Measurements from ENCODE around the gene ACSM6.

Gene ACSM6

DNA sequence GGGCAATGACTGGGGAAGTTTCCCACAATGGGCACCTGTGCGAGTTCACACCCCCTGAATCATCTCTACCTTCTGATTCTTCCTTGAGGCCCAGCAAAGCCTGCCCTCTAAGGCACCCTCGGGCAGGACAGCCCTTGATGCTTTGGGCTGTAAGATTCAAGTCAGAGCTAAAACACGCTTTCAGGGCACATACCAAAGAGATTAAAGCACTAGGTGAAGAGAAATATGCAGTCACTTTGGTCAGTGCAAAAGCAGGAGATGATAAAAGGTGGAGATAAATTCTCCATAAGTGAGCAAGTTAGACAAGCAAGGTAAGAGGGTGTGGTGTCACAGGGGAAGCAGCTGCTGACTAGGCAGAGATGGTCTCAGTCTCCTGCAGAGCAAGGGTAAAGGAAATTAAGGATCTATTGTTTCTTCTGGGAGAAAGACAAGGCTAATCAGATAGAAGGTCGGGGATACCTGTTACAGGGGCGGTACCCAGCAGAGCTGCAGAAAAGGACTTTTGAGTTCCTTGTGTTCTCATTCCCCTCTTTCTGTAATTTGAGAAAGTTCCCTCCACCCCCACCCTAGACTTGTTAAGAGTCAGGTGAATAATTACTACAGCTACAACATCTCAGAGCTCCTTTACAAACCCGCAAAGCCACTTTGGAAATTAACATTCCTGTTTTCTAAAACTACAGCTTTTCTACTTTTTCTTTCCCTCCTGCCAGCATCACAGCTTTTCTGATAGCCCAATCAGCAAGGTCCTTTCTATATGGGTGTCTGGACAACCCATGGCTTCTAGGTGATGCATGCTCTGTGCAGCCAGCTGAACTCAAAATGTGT lies 70.4 kb downstream of the ACSM6 start:
- no peak for DNase-seq (ENCODE audit: low spot score)
- TF ChIP-seq, protein P1, sequence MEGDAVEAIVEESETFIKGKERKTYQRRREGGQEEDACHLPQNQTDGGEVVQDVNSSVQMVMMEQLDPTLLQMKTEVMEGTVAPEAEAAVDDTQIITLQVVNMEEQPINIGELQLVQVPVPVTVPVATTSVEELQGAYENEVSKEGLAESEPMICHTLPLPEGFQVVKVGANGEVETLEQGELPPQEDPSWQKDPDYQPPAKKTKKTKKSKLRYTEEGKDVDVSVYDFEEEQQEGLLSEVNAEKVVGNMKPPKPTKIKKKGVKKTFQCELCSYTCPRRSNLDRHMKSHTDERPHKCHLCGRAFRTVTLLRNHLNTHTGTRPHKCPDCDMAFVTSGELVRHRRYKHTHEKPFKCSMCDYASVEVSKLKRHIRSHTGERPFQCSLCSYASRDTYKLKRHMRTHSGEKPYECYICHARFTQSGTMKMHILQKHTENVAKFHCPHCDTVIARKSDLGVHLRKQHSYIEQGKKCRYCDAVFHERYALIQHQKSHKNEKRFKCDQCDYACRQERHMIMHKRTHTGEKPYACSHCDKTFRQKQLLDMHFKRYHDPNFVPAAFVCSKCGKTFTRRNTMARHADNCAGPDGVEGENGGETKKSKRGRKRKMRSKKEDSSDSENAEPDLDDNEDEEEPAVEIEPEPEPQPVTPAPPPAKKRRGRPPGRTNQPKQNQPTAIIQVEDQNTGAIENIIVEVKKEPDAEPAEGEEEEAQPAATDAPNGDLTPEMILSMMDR (IDR thresholded peaks at IDR 0.05; ENCODE audit: extremely low read depth, missing control alignments), result no peak

DNA sequence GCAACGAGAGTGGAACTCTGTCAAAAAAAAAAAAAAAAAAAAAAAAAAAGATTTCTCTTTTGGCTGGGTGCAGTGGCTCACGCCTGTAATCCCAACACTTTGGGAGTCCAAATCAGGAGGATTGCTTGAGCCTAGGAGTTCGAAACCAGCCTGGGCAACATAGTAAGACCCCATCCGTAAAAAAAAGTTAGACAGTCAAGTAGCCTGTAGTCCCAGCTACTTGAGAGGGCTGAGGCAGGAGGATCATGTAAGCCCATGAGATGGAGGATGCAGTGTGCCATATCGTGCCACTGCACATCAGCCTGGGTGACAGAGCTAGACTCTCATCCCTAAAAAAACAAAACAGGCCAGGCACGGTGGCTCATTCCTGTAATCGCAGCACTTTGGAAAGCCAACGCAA lies 71.5 kb downstream of the ACSM6 start:
- TF ChIP-seq, protein P1 (IDR thresholded peaks at IDR 0.05; ENCODE audit: extremely low read depth, missing control alignments), result no peak
- no peak for DNase-seq (ENCODE audit: low spot score)

DNA sequence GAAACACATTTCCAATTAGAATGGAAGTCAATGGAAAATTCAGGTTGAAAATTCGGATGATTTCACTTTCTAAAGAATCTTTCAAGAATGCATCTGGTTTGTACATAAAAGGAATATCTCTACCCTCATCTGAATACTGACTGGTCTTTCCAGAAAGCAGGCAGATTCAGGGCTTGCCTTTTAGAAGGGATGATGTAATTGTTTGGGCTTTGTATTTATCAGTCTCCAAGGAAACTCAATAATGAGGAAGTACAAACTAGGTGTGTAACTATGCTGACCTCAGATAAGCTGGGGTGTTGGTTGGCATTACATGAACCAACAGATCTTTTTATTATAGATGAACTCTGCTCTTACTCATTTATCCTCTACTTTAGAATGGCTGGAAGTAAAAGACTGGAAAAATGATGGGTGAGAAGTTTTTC lies 72.6 kb downstream of the ACSM6 start:
- peak; percentile 67 for DNase-seq (ENCODE audit: low spot score)
- TF ChIP-seq, protein P1 (IDR thresholded peaks at IDR 0.05; ENCODE audit: extremely low read depth, missing control alignments), result no peak

DNA sequence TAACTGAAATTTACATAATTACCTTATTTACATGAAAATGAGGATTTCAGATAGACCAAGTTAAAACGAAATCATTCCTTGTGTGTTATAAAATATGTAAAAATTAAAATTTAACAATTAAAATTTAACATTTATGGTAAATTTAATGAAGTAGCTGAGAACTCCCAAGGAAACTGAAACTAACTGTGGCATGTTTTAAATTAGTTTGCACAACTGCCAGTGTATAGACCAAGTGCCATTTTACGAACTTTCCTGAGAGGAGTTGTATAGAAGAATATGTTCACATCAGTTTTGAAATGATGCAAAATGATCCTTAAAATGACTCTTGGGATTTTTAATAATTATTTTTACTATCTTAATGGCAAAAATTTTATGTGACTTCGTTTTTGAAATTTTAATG lies 73.2 kb downstream of the ACSM6 start:
- no peak for DNase-seq (ENCODE audit: low spot score)
- TF ChIP-seq, protein P1 (IDR thresholded peaks at IDR 0.05; ENCODE audit: extremely low read depth, missing control alignments), result no peak

DNA sequence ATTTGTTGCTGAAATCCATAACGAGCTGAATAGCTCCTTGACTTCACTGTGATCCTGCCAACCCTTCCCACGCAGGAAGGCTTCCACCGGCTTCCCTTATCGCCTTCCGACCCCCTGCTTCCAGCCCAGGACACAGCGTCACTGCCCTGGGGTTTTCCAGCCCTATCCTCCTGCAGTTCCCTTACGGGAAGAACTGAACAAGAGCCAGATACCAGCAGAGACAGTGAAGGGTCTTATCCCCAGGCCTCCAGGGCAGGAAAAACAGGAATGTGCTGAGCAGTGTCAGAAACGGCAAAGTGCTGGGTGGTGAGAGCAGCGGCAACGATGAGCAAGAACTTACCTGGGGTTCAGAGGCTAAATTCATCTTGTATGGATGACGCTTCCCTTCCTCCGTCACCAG lies 74.4 kb downstream of the ACSM6 start:
- TF ChIP-seq, protein P1 (IDR thresholded peaks at IDR 0.05; ENCODE audit: extremely low read depth, missing control alignments), result no peak
- DNase-seq (ENCODE audit: low spot score), result no peak

DNA sequence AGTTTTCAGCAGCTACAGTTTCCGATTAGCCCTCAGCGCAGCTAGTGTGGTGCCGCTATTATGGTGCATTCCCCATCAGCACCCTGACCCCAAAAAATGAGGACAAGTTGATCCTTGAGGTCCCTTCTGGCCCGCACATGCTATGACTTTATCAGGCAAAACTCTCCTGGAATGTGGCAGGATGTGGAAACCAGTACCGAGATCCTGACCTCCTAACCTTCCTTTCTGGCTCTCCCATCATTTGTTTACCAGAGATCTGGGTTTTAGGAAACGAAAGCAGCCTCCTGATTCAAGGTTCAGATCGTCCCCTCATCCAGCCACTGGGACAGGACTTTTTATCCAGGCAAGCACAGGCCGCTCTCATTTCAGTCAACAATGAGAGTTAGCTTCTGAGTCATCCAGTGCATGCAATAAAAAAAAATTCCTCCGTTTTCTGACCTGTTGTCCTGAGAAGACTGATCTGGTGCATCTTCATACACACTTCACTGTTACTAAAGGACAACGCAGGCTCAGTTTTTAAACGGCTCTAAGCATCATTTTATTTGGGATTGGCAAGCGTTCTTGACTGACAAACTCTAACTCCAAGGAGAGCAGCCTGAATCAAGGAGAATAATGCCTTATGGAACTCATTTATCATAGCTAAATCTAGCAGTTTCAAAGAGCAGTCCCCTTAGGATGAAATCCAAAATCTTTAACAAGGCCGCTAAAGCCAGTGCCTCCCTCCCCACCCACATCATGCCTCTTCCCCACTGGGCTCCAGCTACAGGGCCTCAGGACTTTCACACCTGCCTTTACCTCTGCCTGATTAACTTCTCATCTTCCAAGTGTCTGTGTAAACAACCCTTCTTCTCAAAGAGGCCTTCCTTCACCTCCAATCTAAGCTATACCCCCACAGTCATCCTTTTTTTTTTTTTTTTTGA lies 79.6 kb downstream of the ACSM6 start:
- TF ChIP-seq, protein P1 (IDR thresholded peaks at IDR 0.05; ENCODE audit: extremely low read depth, missing control alignments), result no peak
- DNase-seq (ENCODE audit: low spot score), result no peak
